OCI-LY1 (cell line): ENCODE data around the gene EYA2.

Experiments
- H2AFZ ChIP-seq: fragments of 200-600 bp; sonication (generic), shearing (Covaris generic); 2 replicates; pipeline ENCODE4 v1.6.0; 2014; ENCODE audit warnings: antibody characterized with exemption, mild to moderate bottlenecking, low read length
- H3F3A ChIP-seq: fragments of 200-600 bp; sonication (generic), shearing (Covaris generic); 2 replicates; pipeline ENCODE4 v1.6.0; 2014; ENCODE audit warnings: mild to moderate bottlenecking, antibody characterized with exemption, low read length, moderate library complexity; ENCODE audit not compliant: insufficient read depth
- H3K27ac ChIP-seq: fragments of 200-600 bp; sonication (generic); 2 replicates; pipeline ENCODE4 v1.5.1; 2014; ENCODE audit warnings: low read length, mixed run types, mild to moderate bottlenecking, low read depth; ENCODE audit not compliant: poor library complexity, severe bottlenecking
- H3K27me3 ChIP-seq: fragments of 200-600 bp; sonication (generic); 2 replicates; pipeline ENCODE4 v1.6.0; 2014; ENCODE audit warnings: antibody characterized with exemption, mild to moderate bottlenecking, low read length, moderate library complexity; ENCODE audit not compliant: insufficient read depth
- H3K36me3 ChIP-seq: fragments of 200-600 bp; sonication (generic); 2 replicates; pipeline ENCODE4 v1.6.1; 2014; ENCODE audit warnings: mild to moderate bottlenecking, antibody characterized with exemption, low read length, moderate library complexity, mixed read lengths; ENCODE audit not compliant: insufficient read depth
- H3K4me1 ChIP-seq: fragments of 200-600 bp; sonication (generic); 2 replicates; pipeline ENCODE4 v1.5.1; 2014; ENCODE audit warnings: mild to moderate bottlenecking, low read length, moderate library complexity; ENCODE audit not compliant: insufficient read depth, severe bottlenecking
- H3K4me2 ChIP-seq: fragments of 200-600 bp; sonication (generic), shearing (Covaris generic); 2 replicates; pipeline ENCODE4 v1.6.1; 2014; ENCODE audit warnings: low read length
- H3K4me3 ChIP-seq: fragments of 200-600 bp; sonication (generic); 2 replicates; pipeline ENCODE4 v1.5.1; 2014; ENCODE audit warnings: low read length, low read depth, mild to moderate bottlenecking, mixed read lengths; ENCODE audit not compliant: poor library complexity, severe bottlenecking
- H3K79me2 ChIP-seq: fragments of 200-600 bp; shearing (Covaris generic); 2 replicates; pipeline ENCODE4 v1.6.1; 2016; ENCODE audit warnings: mixed run types, low read length, mixed read lengths; ENCODE audit not compliant: insufficient read depth
- H3K9ac ChIP-seq: fragments of 200-600 bp; sonication (generic), shearing (Covaris generic); 2 replicates; pipeline ENCODE4 v1.6.1; 2014; ENCODE audit warnings: mild to moderate bottlenecking, low read length, mixed read lengths
- H3K9me2 ChIP-seq: fragments of 200-600 bp; sonication (generic), shearing (Covaris generic); 2 replicates; pipeline ENCODE4 v1.6.1; 2014; ENCODE audit warnings: low read depth, mild to moderate bottlenecking, low read length, mixed read lengths
- H3K9me3 ChIP-seq: fragments of 200-600 bp; shearing (Covaris generic); 2 replicates; pipeline ENCODE4 v1.6.1; 2014; ENCODE audit warnings: low read length, mixed read lengths
- H4K20me1 ChIP-seq: fragments of 200-600 bp; sonication (generic), shearing (Covaris generic); 2 replicates; pipeline ENCODE4 v1.6.0; 2016; ENCODE audit warnings: mild to moderate bottlenecking, low read length; ENCODE audit not compliant: insufficient read depth
- CTCF ChIP-seq: fragments of 200-600 bp; sonication (generic), shearing (Covaris generic); IDR thresholded peaks from 2 replicates; pipeline ENCODE4 v1.5.1; 2017; ENCODE audit warnings: mild to moderate bottlenecking, antibody characterized with exemption, low read length, moderate library complexity, mixed read lengths
- EZH2 ChIP-seq: fragments of 200-600 bp; sonication (generic), shearing (Covaris generic); IDR thresholded peaks from 2 replicates; pipeline ENCODE4 v1.8.0; 2017; ENCODE audit warnings: borderline replicate concordance, mixed run types, mild to moderate bottlenecking, antibody characterized with exemption, low read length, moderate library complexity, mixed read lengths

The EYA2 gene

DNA sequence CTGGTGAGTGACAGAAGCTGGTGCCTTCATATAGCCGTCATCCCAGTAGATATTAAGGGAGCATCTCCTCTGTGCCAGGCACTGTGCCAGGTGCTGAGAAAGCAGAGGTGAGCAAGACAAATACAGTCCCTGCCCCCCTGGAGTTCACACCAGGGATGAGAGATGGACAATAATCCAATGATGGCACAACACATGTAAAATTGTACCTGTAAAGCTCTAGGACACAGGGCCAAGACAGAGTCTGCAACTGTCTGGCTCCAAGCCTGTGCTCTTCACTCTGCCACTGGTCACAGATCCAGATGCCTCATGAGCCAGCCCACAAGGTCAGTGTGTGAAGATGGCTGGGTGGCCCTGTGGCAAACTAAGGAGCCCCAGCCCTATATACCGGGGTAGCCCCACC lies 133.8 kb downstream of the EYA2 start:
- Histone ChIP-seq H3K27ac (no peak overlapping the region), H3K9ac (no peak overlapping the region), H3K9me3 (no peaks in the 10 kb centered on the region), H3K4me1 (no peaks in the 10 kb centered on the region), H3K4me2 (no peak overlapping the region), H3K27me3 (no peaks in the 10 kb centered on the region), H3K36me3 (no peaks in the 10 kb centered on the region), H3K4me3 (no peak overlapping the region), H3K9me2 (no peaks in the 10 kb centered on the region), H2AFZ (no peak overlapping the region), H3K79me2 (no peaks in the 10 kb centered on the region), H4K20me1 (no peaks in the 10 kb centered on the region), H3F3A (no peaks in the 10 kb centered on the region)
- TF ChIP-seq EZH2: no peak
- no peak for TF ChIP-seq CTCF

- H4K20me1 ChIP-seq: no peaks in the 10 kb centered on the region
- no peaks in the 10 kb centered on the region for H3K36me3 ChIP-seq
- no peaks in the 10 kb centered on the region for H3K79me2 ChIP-seq
- H3K4me2 ChIP-seq: no peak overlapping the region
- no peaks in the 10 kb centered on the region for H3F3A ChIP-seq
- no peaks in the 10 kb centered on the region for H3K9me3 ChIP-seq
- no peak overlapping the region for H3K27ac ChIP-seq
- TF ChIP-seq CTCF (no peak), EZH2 (no peak)
- H3K9ac ChIP-seq: no peak overlapping the region
- H3K4me3 ChIP-seq: no peak overlapping the region
- H3K9me2 ChIP-seq: no peaks in the 10 kb centered on the region
- no peak overlapping the region for H2AFZ ChIP-seq
- H3K4me1 ChIP-seq: no peaks in the 10 kb centered on the region
- no peaks in the 10 kb centered on the region for H3K27me3 ChIP-seq
Measured at GRCh38 chr20:47029845-47030244, 135.2 kb downstream of the EYA2 start.

DNA sequence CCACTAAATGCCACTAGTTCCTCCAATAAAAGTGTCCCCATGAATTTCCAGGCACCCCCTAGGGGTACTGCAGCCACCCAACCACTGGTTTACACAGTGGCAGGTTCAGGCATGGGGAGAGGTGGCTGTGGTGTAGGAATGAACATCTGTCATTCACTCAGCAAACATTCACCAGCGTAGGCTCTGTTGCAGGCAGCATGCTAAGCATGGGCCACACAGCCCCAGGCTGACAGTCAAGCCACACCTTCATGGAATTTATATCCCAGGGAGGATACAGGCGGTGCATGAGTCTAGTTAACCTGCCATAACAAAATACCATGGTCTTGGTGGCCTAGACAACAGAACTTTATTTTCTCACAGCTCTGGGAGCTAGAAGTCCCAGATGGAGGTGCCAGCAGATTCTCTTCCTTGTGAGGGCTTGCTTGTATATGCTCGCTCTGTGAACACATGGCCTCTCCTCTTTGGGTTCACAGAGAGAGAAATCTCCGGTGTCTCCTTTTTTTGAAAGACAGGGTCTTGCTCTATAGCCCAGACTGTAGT lies 135.7 kb downstream of the EYA2 start:
- H3F3A ChIP-seq: no peaks in the 10 kb centered on the region
- no peak overlapping the region for H3K27ac ChIP-seq
- no peaks in the 10 kb centered on the region for H3K36me3 ChIP-seq
- no peak overlapping the region for H3K9ac ChIP-seq
- no peaks in the 10 kb centered on the region for H3K9me3 ChIP-seq
- H2AFZ ChIP-seq: no peak overlapping the region
- no peaks in the 10 kb centered on the region for H4K20me1 ChIP-seq
- TF ChIP-seq EZH2: no peak
- no peak for TF ChIP-seq CTCF
- H3K4me3 ChIP-seq: no peak overlapping the region
- H3K4me2 ChIP-seq: no peak overlapping the region
- no peaks in the 10 kb centered on the region for H3K79me2 ChIP-seq
- H3K27me3 ChIP-seq: no peaks in the 10 kb centered on the region
- H3K4me1 ChIP-seq: no peaks in the 10 kb centered on the region
- H3K9me2 ChIP-seq: no peaks in the 10 kb centered on the region
